Naive B cell (primary cell): ENCODE data around the gene CTTNBP2. TPM values are rescaled to one million over a fixed set of nuclear protein-coding genes. Genes with fewer than 3 reads are reported as not detected.
A peak's percentile ranks its signal among the peaks of the same experiment; 100 is the strongest.

Source experiments
- ATAC-seq, 2 donors: fragments of 150-1000 bp; cut with Tn5 transposase; 2 replicates each; pipeline ENCODE4 v1.10.0; 2021; ENCODE audit warnings: low read depth in 2 of 2, mild to moderate bottlenecking in 2 of 2, moderate library complexity in 2 of 2
- DNase-seq: peaks from one replicate; pipeline ENCODE4 v3.0.0; 2022
- H3K27ac Mint-ChIP-seq, 6 donors: one replicate each; pipeline ENCODE4 v1.8.0; 2020 to 2022; ENCODE audit warnings: mild to moderate bottlenecking in 6 of 6, mixed read lengths in 6 of 6, moderate library complexity in 5 of 6, inconsistent platforms in 2 of 6
- H3K27me3 Mint-ChIP-seq, 3 donors: one replicate each; pipeline ENCODE4 v1.8.0; 2021 to 2022; ENCODE audit warnings: mixed read lengths in 3 of 3, mild to moderate bottlenecking in 1 of 3
- H3K36me3 Mint-ChIP-seq, 2 donors: one replicate each; pipeline ENCODE4 v1.8.0; 2020 to 2022; ENCODE audit warnings: mixed read lengths in 2 of 2, inconsistent platforms in 1 of 2, mild to moderate bottlenecking in 1 of 2
- H3K4me1 Mint-ChIP-seq, 3 donors: one replicate each; pipeline ENCODE4 v1.8.0; 2020 to 2022; ENCODE audit warnings: mixed read lengths in 3 of 3, inconsistent platforms in 1 of 3, mild to moderate bottlenecking in 1 of 3, moderate library complexity in 1 of 3
- H3K4me3 Mint-ChIP-seq, 8 donors: one replicate each; pipeline ENCODE4 v1.8.0; 2020 to 2022; ENCODE audit warnings: mild to moderate bottlenecking in 8 of 8, mixed read lengths in 8 of 8, moderate library complexity in 8 of 8, inconsistent platforms in 2 of 8
- H3K9me3 Mint-ChIP-seq, 7 donors: one replicate each; pipeline ENCODE4 v1.8.0; 2020 to 2022; ENCODE audit warnings: mixed read lengths in 7 of 7, mild to moderate bottlenecking in 5 of 7, inconsistent platforms in 2 of 7, moderate library complexity in 1 of 7
- polyA plus RNA-seq, 6 donors: library from polyadenylated mRNA; unstranded; fragments of 300-500 nt; fragmentation: Illumina TruSeq; gene quantifications; one replicate each; pipeline ENCODE4 v1.2.3, GENCODE V29; 2021; ENCODE audit warnings: low read depth in 6 of 6

The CTTNBP2 gene, protein sequence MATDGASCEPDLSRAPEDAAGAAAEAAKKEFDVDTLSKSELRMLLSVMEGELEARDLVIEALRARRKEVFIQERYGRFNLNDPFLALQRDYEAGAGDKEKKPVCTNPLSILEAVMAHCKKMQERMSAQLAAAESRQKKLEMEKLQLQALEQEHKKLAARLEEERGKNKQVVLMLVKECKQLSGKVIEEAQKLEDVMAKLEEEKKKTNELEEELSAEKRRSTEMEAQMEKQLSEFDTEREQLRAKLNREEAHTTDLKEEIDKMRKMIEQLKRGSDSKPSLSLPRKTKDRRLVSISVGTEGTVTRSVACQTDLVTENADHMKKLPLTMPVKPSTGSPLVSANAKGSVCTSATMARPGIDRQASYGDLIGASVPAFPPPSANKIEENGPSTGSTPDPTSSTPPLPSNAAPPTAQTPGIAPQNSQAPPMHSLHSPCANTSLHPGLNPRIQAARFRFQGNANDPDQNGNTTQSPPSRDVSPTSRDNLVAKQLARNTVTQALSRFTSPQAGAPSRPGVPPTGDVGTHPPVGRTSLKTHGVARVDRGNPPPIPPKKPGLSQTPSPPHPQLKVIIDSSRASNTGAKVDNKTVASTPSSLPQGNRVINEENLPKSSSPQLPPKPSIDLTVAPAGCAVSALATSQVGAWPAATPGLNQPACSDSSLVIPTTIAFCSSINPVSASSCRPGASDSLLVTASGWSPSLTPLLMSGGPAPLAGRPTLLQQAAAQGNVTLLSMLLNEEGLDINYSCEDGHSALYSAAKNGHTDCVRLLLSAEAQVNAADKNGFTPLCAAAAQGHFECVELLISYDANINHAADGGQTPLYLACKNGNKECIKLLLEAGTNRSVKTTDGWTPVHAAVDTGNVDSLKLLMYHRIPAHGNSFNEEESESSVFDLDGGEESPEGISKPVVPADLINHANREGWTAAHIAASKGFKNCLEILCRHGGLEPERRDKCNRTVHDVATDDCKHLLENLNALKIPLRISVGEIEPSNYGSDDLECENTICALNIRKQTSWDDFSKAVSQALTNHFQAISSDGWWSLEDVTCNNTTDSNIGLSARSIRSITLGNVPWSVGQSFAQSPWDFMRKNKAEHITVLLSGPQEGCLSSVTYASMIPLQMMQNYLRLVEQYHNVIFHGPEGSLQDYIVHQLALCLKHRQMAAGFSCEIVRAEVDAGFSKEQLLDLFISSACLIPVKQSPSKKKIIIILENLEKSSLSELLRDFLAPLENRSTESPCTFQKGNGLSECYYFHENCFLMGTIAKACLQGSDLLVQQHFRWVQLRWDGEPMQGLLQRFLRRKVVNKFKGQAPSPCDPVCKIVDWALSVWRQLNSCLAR (N-terminal part only)
- not detected for polyA plus RNA-seq

GRCh38 chr7:117873310-117874190 is at the start of gene CTTNBP2:
Gene CTTNBP2 (minus strand): TSS chr7:117873441. CDS start chr7:117873415, 26 bp downstream.
- H3K9me3 Mint-ChIP-seq, result peaks cover 0 to 4% (median 0%) of the 10 kb centered on the region in 7 donors
- no peak for ATAC-seq
- H3K27me3 Mint-ChIP-seq, result peaks cover 43 to 57% (median 45%) of the 10 kb centered on the region in 3 donors

GRCh38 chr7:117916309-117916708 is 43.1 kb upstream of the CTTNBP2 start:
- no peak for ATAC-seq
- peaks cover 0 to 22% (median 3%) of the 10 kb centered on the region in 7 donors for H3K9me3 Mint-ChIP-seq

More at GRCh38 chr7:117873310-117874190, at the start of gene CTTNBP2:
- no peak for DNase-seq
- Mint-ChIP-seq H3K4me1 (peaks cover 0 to 21% (median 4%) of the 10 kb centered on the region in 3 donors), H3K36me3 (peaks cover 9% of the 10 kb centered on the region in 2 donors), H3K4me3 (peak within 1 kb of the TSS; percentile 1 to 85 (median 62)), H3K27ac (peak within 1 kb of the TSS in 2 of 6 donors; percentile 37 to 39)

DNA sequence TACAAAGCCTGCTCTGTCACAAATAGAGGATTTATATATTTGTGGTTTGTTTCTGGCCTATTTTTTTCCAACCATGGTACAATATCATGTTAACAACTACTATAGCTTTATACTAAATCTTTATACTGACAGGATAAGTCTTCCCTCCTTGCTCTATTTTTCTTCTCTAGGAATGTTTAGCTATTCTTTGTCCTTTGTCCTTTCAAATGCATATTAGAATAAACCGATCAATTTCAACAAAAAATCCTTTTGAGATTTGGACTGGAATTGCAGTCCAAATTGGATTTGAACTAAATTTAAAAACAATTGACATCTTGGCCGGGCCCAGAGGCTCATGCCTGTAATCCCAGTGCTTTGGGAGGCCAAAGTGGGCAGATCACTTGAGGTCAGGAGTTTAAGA is 39.2 kb upstream of the CTTNBP2 start:
- Mint-ChIP-seq H3K9me3 (peaks cover 0 to 20% (median 3%) of the 10 kb centered on the region in 7 donors), H3K4me3 (no peak overlapping the region), H3K27me3 (no peaks in the 10 kb centered on the region), H3K36me3 (no peaks in the 10 kb centered on the region), H3K27ac (no peak overlapping the region), H3K4me1 (no peaks in the 10 kb centered on the region)
- ATAC-seq (no peak), DNase-seq (no peak)

More at GRCh38 chr7:117916309-117916708, 43.1 kb upstream of the CTTNBP2 start:
- Mint-ChIP-seq H3K27ac (no peak overlapping the region), H3K36me3 (no peaks in the 10 kb centered on the region), H3K4me3 (no peak overlapping the region), H3K4me1 (no peaks in the 10 kb centered on the region), H3K27me3 (no peaks in the 10 kb centered on the region)
- no peak for DNase-seq

DNA sequence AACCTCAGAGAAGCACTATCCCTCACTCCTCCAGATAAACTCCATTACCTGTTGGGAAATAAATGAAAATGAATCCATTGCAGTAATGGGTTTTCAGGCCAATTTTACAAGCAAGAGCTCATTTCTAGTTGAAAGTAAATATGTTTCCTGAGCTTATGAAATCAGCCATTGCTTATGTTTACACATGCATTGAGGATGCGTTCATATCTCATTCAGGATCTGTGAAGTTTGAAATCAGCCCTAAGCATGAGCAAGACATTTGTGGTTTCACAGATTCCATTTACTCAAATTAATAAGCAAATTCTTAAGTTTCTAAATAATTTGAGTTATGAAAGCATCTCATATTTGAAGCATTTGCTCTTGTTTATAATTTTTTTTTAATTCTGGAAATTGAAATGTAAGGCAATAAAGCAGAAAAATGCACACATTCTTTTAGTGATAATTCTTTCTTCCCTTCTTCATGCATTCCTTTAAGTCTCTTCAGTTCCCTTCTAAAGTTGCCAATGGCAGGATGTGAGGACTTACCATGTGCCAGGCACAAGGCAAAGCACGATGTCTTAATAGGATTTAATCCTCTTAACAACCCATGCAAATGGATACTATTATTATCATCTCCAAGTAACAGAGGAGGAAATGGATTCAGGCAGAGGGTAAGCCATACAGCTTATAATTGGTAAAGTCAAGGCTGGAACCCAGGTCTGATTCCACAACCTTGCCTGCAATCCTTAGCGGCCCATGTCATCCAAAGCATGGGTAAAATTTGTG is 35.0 kb upstream of the CTTNBP2 start:
- Mint-ChIP-seq H3K4me1 (no peaks in the 10 kb centered on the region), H3K27ac (no peak overlapping the region), H3K9me3 (peaks cover 0 to 2% (median 0%) of the 10 kb centered on the region in 7 donors), H3K36me3 (no peaks in the 10 kb centered on the region), H3K27me3 (no peaks in the 10 kb centered on the region), H3K4me3 (no peak overlapping the region)
- no peak for DNase-seq
- ATAC-seq, result no peak

DNA sequence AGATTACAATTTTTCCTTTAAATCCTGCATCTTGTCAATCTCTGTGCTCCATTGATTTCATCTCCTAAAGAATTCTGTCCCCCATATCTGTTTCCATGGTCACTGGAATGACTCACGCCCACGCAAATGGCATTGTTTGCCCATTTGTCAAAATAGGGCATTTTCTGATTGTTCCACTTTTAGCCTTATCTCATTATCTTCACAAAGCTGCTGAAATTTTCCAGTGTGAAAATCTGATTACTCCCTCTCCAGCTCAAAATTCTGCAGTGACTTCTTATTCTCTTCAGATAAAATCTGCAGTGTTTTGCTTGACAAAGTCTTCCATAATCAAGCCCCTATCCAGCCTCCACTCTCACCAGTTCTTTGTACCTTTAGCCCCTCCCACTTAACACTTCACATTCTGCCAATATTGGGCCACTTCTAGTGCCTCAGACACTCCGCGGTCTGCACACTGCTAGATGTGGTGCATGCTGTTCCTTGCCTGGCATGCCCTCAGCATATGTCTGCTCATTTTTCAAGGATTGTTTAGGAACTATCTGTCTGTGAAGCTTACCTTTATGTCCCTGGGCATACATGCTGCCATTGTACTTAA is 33.9 kb upstream of the CTTNBP2 start:
- no peaks in the 10 kb centered on the region for H3K27me3 Mint-ChIP-seq
- no peak overlapping the region for H3K4me3 Mint-ChIP-seq
- ATAC-seq (no peak), DNase-seq (no peak)
- no peak overlapping the region for H3K27ac Mint-ChIP-seq
- H3K9me3 Mint-ChIP-seq, result no peaks in the 10 kb centered on the region
- no peaks in the 10 kb centered on the region for H3K4me1 Mint-ChIP-seq
- no peaks in the 10 kb centered on the region for H3K36me3 Mint-ChIP-seq

- peaks cover 0 to 6% (median 0%) of the 10 kb centered on the region in 3 donors for H3K27me3 Mint-ChIP-seq
Observed at GRCh38 chr7:117902314-117902889, 29.2 kb upstream of the CTTNBP2 start.

GRCh38 chr7:117901089-117901797 is 28.0 kb upstream of the CTTNBP2 start:
- no peaks in the 10 kb centered on the region for H3K4me1 Mint-ChIP-seq
- peaks cover 0 to 6% (median 0%) of the 10 kb centered on the region in 3 donors for H3K27me3 Mint-ChIP-seq
- H3K9me3 Mint-ChIP-seq, result peaks cover 0 to 7% (median 0%) of the 10 kb centered on the region in 7 donors
- no peaks in the 10 kb centered on the region for H3K36me3 Mint-ChIP-seq
- H3K4me3 Mint-ChIP-seq, result no peak overlapping the region
- ATAC-seq (no peak), DNase-seq (no peak)
- H3K27ac Mint-ChIP-seq, result no peak overlapping the region

More at GRCh38 chr7:117902314-117902889, 29.2 kb upstream of the CTTNBP2 start:
- Mint-ChIP-seq H3K4me3 (no peak overlapping the region), H3K36me3 (no peaks in the 10 kb centered on the region), H3K4me1 (no peaks in the 10 kb centered on the region), H3K9me3 (peaks cover 0 to 7% (median 0%) of the 10 kb centered on the region in 7 donors), H3K27ac (no peak overlapping the region)
- ATAC-seq (no peak), DNase-seq (no peak)

DNA sequence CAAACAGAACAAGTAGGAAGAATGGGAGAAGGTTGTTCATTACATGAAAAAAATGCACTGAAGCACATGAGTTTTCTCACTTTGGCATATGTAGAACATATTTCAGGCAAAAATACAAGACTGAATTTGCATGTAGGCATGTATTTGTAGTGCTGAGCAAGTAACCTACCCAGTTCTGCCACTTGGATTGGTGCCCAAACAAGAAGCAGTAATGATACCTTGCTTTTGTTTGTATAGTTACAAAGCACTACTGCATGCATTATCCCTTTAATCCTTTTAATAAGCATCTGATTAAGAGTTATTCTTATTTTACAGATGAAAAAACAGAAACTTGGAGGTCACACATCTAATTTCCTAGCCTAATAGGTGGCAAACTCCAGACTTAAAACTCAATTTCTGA is 23.1 kb upstream of the CTTNBP2 start:
- H3K36me3 Mint-ChIP-seq, result no peaks in the 10 kb centered on the region
- ATAC-seq (no peak), DNase-seq (no peak)
- peaks cover 0 to 11% (median 0%) of the 10 kb centered on the region in 7 donors for H3K9me3 Mint-ChIP-seq
- H3K27me3 Mint-ChIP-seq, result peaks cover 0 to 6% (median 0%) of the 10 kb centered on the region in 3 donors
- no peak overlapping the region for H3K4me3 Mint-ChIP-seq
- no peak overlapping the region for H3K27ac Mint-ChIP-seq
- no peaks in the 10 kb centered on the region for H3K4me1 Mint-ChIP-seq

DNA sequence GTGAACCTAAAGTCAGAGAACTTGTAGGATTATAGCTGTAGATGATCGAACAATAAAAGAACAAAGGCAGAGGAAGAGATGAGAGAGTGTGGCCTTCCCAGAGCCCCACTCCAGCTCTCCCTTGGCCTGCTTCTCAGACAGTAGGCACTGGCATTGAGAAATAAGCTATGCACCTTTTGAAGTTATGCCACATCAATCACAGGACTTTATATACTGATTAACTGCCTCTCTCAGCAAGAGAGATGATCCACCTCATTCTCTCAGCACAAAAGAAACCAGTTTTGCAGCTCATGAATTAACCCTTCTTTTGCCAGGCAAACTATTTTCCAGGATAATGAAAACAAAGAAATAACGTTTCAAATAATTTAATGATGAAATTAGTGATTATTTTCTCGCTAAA is 22.0 kb upstream of the CTTNBP2 start:
- no peak for ATAC-seq
- H3K36me3 Mint-ChIP-seq, result no peaks in the 10 kb centered on the region
- peaks cover 0 to 11% (median 0%) of the 10 kb centered on the region in 7 donors for H3K9me3 Mint-ChIP-seq
- no peaks in the 10 kb centered on the region for H3K4me1 Mint-ChIP-seq
- H3K27ac Mint-ChIP-seq, result no peak overlapping the region
- no peak overlapping the region for H3K4me3 Mint-ChIP-seq
- H3K27me3 Mint-ChIP-seq, result peaks cover 0 to 6% (median 0%) of the 10 kb centered on the region in 3 donors
- DNase-seq, result no peak

DNA sequence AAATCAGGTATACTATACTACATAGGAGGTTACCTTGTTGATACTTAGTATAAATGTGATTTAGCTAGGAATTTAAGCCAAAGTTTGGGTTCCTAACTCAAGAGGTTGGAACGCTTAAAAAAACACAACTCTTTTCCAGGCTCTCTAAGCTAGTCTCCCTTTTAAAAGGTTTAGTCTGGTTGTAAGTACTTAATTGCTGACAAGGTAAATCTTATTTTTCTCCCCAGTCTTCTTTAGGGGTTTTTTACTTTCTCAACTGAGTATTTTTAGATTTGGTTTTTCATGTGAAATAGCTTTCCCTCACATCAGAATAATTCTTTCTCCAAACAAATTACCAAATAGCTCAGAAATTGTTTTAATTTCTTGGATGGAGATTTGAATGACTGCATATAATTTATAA is 20.8 kb upstream of the CTTNBP2 start:
- H3K4me1 Mint-ChIP-seq, result no peaks in the 10 kb centered on the region
- H3K9me3 Mint-ChIP-seq, result peaks cover 0 to 8% (median 0%) of the 10 kb centered on the region in 7 donors
- H3K27ac Mint-ChIP-seq, result no peak overlapping the region
- no peak overlapping the region for H3K4me3 Mint-ChIP-seq
- no peak for DNase-seq
- no peaks in the 10 kb centered on the region for H3K36me3 Mint-ChIP-seq
- no peak for ATAC-seq
- H3K27me3 Mint-ChIP-seq, result peaks cover 0 to 4% (median 0%) of the 10 kb centered on the region in 3 donors
